HG03097 (cell line): Measurements from ENCODE around the gene ABTB1.
"Not testable (repeated sequence)": the region's sequence is repeated elsewhere in the genome, so short reads cannot be mapped to it uniquely, and the experiment has no call there.

Experiments
- ATAC-seq: cut with Tn5 transposase; IDR thresholded peaks from one replicate; pipeline ENCODE4 v1.9.1; 2021; ENCODE audit not compliant: unreplicated experiment, low FRiP score

The ABTB1 gene

GRCh38 chr3:127670761-127671522 lies 1.8 kb upstream of the ABTB1 start:
- ATAC-seq: no peak

- peak; percentile 5 for ATAC-seq
Measured at GRCh38 chr3:127671523-127672428, 976 bp upstream of the ABTB1 start.

DNA sequence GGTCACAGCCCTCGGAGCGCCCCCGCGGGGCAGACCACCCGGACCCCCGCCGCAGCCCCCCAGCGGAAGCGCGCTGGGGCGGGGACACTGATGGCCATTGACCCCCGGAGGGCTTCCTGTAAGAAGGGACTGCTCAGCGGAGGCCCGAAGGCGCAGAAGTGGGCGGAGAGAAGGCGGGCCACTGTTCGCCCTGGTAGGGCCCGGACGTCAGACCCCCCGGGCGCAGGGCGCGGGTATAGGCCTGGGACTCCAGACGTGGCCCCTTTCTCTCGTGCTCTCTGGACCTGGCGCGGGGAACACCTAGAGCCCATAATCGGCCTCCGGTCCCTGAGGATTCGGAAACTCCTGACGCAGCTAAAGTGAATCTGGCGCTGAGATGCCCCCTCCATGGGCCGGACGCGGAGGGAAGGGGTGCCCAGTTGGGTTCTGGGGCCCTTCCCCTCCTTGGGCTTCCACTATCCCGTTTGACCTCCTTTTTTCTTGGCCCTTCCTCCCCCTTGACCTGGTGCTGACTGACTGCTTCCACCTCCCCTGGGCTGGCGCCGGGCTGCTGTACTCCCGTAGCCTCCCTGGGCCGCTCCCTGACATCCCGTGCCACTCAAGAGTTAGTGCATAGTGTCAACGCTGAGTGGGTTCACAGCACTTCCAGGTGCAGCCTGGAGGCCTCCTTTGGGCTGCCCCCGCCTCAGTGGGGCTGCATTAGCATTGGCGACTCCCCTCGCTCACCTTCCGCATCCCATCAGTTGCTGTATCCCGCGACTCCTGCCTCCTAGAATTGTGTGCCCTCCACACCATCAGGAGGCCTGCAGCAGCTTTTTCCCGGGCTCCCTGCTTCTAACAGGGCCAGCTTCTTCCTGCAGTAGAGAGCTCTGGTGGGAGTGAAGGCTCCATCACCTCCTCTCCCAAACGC lies 694 bp downstream of the ABTB1 start:
- peak; percentile 16 for ATAC-seq

DNA sequence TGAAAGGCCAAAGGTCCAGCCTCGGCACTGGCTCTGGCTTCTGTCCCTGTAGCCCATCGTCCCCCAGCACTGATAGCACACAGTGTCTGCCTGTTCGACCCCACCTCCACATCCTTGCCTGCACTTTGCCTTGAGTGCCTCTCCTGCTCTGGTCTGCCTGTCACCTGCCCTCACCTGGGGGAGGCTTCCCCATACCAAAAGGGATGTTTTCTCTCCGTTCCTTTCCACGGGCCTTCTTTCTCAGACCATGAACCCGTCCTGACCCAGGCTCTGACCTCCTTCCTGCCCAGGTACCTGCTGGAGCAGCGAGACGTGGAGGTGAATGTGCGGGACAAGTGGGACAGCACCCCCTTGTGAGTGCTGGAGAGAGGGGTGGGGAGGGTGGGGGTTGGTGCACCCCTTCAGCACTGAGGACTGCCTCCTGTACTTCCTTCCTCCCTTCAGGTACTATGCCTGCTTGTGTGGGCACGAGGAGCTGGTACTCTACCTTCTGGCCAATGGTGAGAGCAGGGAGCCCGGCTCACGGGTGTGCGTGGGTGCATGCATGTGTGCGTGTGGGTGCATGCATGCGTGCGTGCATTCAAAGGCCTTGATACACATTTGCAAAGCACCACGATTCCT lies 1.5 kb downstream of the ABTB1 start:
- no peak for ATAC-seq

DNA sequence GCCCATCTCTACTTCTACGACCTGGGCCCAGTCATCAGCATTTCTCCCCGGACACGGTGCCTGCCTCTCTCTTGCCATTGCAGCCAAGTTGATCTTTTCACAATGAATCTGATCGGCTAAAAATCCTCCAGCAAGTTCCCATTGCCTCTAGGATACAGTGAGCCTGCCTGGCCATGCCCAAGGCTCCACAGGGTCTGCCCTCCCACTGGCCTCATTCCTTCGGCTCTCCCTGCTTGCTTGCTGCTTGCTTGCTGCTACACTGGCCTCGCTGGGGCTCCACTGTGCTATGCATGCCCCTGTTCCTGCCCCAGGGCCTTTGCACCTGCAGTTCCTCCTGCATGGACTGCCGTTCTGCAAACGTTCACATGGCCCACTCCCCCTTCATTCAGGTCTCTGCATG lies 2.0 kb downstream of the ABTB1 start:
- no peak for ATAC-seq

GRCh38 chr3:127675651-127676391 lies 3.1 kb downstream of the ABTB1 start:
- no peak for ATAC-seq

DNA sequence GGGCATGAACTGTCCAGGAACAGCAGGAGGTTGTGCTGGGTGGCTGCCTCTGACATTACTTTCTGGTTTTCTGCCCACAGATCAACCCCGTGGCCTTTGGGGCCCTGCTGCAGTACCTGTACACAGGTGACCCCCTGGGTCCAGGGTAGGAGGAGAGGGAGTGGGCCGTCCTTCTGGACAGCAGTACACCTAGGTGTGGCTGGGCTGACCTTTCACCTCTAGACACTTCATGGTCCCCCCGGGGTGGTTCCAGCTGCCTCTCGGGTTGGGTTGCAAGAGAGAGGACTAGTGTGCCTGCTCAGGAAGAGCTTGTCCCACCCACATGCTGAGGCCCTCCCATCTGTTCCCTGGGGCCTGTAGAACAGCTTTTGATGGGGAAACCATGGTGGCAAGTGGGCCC lies 3.7 kb downstream of the ABTB1 start:
- no peak for ATAC-seq

GRCh38 chr3:127676921-127677351 lies 4.2 kb downstream of the ABTB1 start:
- ATAC-seq: no peak

GRCh38 chr3:127677541-127678314 lies 5.0 kb downstream of the ABTB1 start:
- no peak for ATAC-seq

GRCh38 chr3:127678315-127678599 lies 5.5 kb downstream of the ABTB1 start:
- ATAC-seq: no peak

DNA sequence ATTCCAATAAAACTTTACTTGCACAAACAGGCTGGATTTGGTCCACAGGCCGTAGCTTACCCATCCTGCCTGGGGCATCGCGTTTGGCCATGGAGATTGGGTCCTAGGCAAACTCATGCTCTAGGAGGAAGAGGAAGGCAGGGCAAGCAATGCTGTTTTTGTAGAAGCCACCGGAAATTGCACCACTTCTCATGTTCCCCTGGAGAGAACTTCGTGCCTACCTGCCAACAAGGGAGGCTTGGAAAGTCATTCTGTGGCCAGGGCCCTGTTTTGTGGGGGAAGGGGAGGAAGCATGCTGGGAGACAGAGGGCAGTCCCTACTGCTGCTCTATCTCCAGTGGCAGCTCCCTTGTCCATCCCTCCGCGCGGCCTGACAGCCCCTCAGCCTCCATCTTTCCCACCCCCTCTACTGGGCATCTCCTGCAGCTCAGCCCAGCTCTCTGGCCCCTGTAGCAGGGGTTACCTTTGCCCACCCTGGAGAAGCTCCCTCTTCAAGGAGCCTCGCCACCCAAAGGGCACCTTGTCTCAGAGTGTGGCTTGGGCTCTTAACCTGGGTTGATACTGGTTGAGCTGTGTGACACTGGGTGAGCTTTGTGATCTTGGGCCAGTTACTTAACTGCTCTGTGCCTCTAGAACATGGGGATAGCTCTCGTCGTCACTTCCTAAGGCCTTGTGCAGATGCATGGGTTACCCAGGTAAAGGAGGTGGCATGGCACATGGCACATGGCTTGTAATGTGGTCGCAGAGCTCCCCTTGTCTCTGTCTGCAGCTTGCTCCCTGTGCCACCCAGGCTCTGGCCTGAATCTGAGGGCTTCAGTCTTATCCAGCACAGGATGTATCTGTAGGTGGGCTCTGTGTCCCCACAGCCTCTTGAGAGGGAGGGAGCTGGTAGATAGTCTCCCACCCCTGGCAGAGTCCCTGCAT lies 6.1 kb downstream of the ABTB1 start:
- ATAC-seq: no peak

DNA sequence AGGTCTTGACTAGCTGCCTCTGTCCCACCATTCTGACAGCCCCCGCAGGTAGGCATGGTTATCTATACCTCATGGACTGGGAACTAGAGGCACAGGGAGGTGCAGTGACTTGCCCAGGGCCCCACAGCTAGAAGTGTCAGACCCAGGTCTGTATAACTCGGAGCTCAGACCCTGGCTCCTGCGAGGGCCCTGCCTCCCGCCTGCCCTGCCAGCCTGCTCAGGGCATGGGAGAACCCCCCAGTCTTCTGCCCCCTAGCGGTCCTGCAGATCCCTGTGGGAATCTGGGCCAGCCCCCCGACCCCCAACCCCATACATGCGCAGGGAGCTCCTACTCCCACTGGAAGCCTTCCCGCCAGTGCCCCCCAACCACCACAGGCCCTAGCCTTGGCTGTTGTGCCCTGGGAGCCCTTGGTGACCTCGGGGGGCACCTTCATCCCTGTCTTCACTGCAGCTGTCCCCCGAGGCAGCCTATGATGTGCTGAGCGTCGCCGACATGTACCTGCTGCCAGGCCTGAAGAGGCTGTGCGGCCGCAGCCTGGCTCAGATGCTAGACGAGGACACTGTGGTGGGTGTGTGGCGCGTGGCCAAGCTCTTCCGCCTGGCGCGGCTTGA lies 6.9 kb downstream of the ABTB1 start:
- ATAC-seq: no peak

GRCh38 chr3:127680146-127680661 lies 7.5 kb downstream of the ABTB1 start:
- ATAC-seq: no peak

DNA sequence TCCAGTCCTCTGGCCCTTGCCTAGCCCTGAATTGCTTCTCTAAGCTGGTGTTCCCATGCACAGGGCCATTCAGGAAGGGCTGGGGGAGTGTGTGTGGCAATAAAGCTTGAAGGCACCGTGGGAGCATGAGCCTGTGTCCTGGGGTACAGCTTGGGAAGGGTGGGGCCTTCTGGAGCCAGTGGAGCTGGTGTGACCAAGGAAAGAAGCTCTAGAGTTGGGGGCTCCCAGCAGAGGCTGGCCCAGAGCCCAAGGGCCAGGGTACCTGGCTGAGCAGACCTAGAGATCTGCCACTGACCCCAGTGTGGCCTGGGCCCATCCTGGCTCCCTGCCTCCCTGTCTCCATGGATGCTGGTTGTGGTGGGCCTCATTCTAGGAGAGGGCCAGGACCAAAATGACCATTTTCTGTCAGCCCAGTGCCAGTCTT lies 8.1 kb downstream of the ABTB1 start:
- no peak for ATAC-seq

DNA sequence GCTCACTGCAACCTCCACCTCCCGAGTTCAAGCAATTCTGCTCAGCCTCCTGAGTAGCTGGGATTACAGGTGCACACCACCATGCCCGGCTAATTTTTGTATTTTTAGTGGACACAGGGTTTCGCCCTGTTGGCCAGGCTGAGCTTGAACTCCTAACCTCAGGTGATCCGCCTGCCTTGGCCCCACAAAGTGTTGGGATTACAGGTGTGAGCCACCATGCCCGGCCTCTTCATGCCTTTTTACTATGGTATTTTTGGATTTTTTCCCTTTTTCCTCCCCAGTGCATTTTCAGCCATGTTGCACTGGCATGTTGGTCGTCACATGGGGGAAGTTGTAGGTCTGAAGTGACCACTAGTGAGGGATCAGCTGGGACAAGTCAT lies 9.4 kb downstream of the ABTB1 start:
- not testable (repeated sequence) for ATAC-seq

DNA sequence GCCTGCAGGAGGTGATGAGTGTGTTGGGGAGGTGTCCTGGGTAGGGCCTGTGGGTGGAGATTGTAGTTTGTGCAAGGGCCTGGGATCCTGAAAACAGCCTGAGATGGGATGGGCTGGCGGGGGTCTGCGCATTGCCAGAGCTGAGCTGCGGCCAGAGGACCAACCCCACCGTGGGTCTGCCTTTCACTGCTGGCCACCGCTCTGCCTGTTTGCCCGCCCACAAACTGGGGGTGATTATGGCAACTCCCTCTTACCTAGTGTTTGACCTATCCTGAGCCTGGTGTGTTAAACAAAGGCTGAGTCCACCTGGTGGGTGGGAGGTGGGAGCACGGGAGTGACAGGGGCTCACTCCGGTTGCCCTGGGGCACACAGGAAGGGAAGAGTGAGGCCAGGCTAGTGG lies 9.8 kb downstream of the ABTB1 start:
- no peak for ATAC-seq
